DMS 273 treated with DMSO at 0.1 percent for 48 hours (cell line): ENCODE results near the gene ANKRD44.
"Not testable (repeated sequence)": the region's sequence is repeated elsewhere in the genome, so short reads cannot be mapped to it uniquely, and the experiment has no call there.

Experiments
- DNase-seq: peaks from one replicate; lab custom pipeline; 2025; lab: John Stamatoyannopoulos, UW

The ANKRD44 gene

GRCh38 chr2:197259470-197259999, 51.0 kb downstream of the ANKRD44 start:
- DNase-seq = no peak

GRCh38 chr2:197258580-197258979, 52.0 kb downstream of the ANKRD44 start:
- no peak for DNase-seq

- no peak for DNase-seq
Observed at GRCh38 chr2:197256547-197257170, 53.9 kb downstream of the ANKRD44 start.

GRCh38 chr2:197256021-197256420, 54.6 kb downstream of the ANKRD44 start:
- DNase-seq = no peak

GRCh38 chr2:197255543-197255942, 55.0 kb downstream of the ANKRD44 start:
- DNase-seq = no peak

- DNase-seq = no peak
Observed at GRCh38 chr2:197254776-197255530, 55.6 kb downstream of the ANKRD44 start.

GRCh38 chr2:197251576-197251975, 59.0 kb downstream of the ANKRD44 start:
- DNase-seq = no peak

- DNase-seq = no peak
Observed at GRCh38 chr2:197251163-197251562, 59.4 kb downstream of the ANKRD44 start.

- no peak for DNase-seq
Observed at GRCh38 chr2:197250084-197250397, 60.5 kb downstream of the ANKRD44 start.

GRCh38 chr2:197249381-197250083, 61.0 kb downstream of the ANKRD44 start:
- DNase-seq = no peak

GRCh38 chr2:197248623-197249022, 62.0 kb downstream of the ANKRD44 start:
- no peak for DNase-seq

GRCh38 chr2:197248001-197248401, 62.6 kb downstream of the ANKRD44 start:
- DNase-seq = no peak

GRCh38 chr2:197247083-197247482, 63.5 kb downstream of the ANKRD44 start:
- no peak for DNase-seq

GRCh38 chr2:197245829-197246804, 64.5 kb downstream of the ANKRD44 start:
- DNase-seq = no peak

GRCh38 chr2:197244349-197244748, 66.2 kb downstream of the ANKRD44 start:
- no peak for DNase-seq

- DNase-seq = no peak
Observed at GRCh38 chr2:197242719-197243118, 67.9 kb downstream of the ANKRD44 start.

GRCh38 chr2:197241596-197241995, 69.0 kb downstream of the ANKRD44 start:
- DNase-seq = no peak

- no peak for DNase-seq
Observed at GRCh38 chr2:197241153-197241552, 69.4 kb downstream of the ANKRD44 start.

GRCh38 chr2:197240421-197241041, 70.0 kb downstream of the ANKRD44 start:
- no peak for DNase-seq

- DNase-seq = not testable (repeated sequence)
Observed at GRCh38 chr2:197240018-197240417, 70.6 kb downstream of the ANKRD44 start.

- DNase-seq = no peak
Observed at GRCh38 chr2:197239434-197239833, 71.1 kb downstream of the ANKRD44 start.
